NCI-H2171 (cell line): ENCODE results near the gene KIF27.
"Not testable (repeated sequence)": the region's sequence is repeated elsewhere in the genome, so short reads cannot be mapped to it uniquely, and the experiment has no call there.

Experiments used
- DNase-seq: peaks from one replicate; lab custom pipeline; 2025; lab: John Stamatoyannopoulos, UW

Gene KIF27

GRCh38 chr9:83804454-83804853 lies 116.8 kb downstream of the KIF27 start:
- not testable (repeated sequence) for DNase-seq

- not testable (repeated sequence) for DNase-seq
Measured at GRCh38 chr9:83803941-83804340, 117.3 kb downstream of the KIF27 start.

- no peak for DNase-seq
Measured at GRCh38 chr9:83800236-83801033, 120.8 kb downstream of the KIF27 start.

GRCh38 chr9:83794051-83794450 lies 127.2 kb downstream of the KIF27 start:
- DNase-seq, result no peak

GRCh38 chr9:83792746-83793145 lies 128.5 kb downstream of the KIF27 start:
- DNase-seq, result no peak
